ENCODE data around the gene FAM227B.
"Not testable (repeated sequence)": the region's sequence is repeated elsewhere in the genome, so short reads cannot be mapped to it uniquely, and the experiment has no call there.

Gene FAM227B

DNA sequence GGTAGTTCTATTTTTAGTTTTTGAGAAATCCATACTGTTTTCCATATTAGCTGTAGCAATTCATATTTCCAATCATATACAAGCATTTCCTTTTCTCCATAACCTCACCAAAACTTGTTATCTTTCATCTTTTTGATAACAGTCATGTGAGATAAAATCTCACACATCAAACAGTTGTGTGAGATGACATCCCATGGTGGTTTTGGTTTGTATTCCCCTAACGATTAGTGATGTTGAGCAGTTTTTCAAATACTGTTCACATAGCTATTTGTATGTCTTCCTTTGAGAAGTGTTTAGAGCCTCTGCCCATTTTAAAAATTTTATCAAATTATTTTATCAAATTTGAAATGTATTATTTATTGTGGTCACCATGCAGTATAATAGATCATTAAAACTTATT, 50.4 kb downstream of the FAM227B start:
- H3K27ac ChIP-seq, result no peak overlapping the region
- TF ChIP-seq, protein P1, sequence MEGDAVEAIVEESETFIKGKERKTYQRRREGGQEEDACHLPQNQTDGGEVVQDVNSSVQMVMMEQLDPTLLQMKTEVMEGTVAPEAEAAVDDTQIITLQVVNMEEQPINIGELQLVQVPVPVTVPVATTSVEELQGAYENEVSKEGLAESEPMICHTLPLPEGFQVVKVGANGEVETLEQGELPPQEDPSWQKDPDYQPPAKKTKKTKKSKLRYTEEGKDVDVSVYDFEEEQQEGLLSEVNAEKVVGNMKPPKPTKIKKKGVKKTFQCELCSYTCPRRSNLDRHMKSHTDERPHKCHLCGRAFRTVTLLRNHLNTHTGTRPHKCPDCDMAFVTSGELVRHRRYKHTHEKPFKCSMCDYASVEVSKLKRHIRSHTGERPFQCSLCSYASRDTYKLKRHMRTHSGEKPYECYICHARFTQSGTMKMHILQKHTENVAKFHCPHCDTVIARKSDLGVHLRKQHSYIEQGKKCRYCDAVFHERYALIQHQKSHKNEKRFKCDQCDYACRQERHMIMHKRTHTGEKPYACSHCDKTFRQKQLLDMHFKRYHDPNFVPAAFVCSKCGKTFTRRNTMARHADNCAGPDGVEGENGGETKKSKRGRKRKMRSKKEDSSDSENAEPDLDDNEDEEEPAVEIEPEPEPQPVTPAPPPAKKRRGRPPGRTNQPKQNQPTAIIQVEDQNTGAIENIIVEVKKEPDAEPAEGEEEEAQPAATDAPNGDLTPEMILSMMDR (conservative IDR thresholded peaks at IDR 0.05), result no peak

DNA sequence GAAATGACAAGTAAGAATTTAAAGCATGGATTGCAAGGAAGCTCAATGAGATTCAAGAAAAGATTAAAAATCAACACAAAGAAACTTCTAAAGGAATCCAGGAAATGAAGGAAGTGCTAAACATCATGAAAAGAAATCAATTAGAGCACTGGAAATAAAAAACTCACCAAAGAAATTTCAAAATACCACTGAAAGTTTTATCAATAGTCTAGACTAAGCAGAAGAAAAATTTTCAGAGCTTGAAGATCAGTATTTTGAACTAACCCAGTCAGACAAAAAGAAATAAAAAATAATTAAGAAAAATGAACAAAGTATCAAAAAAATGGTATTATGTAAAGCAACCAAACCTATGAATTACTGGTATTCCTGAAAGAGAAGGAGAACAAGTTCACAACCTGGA, 60.6 kb downstream of the FAM227B start:
- TF ChIP-seq, protein P1 (conservative IDR thresholded peaks at IDR 0.05), result no peak
- H3K27ac ChIP-seq, result no peak overlapping the region

DNA sequence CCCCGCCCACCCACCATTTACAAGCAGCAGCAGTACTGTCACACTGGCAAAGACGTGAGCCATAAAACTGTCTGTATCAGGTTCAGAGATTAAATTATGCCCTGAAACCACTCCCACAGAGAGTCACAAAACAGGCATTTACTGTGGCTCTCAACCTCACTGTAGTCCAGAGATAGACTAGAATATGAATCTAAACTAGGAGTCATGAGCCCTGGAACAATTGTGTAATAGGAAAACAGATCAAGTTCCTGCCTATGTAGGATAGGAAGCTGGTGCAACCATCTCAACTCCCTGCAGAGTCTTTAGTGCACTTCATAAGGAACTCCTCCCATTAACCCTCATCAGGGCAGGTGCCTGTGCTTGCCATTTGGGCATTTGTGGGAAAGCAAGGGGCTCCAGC, 61.7 kb downstream of the FAM227B start:
- H3K27ac ChIP-seq, result no peak overlapping the region
- TF ChIP-seq, protein P1 (conservative IDR thresholded peaks at IDR 0.05), result no peak

DNA sequence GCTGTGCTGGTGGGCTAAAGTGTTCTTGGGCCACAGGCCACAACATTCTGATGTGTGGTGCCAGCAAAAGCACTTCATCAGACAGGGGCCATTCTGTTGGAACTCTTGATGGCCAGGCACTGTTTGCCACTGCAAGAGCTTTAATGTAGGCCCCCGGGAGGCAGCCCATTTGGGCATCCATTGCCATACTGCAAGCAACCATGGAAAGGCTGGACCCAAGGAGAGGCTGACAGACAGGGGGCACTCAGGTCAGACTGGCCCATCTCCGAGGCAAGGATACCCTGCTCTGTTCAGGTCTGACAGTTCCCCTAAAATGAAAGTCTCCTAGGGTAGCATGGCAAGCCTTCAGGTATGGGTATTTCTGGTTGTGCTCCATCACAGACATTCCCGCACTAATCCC, 64.2 kb downstream of the FAM227B start:
- TF ChIP-seq, protein P1 (conservative IDR thresholded peaks at IDR 0.05), result no peak
- no peak overlapping the region for H3K27ac ChIP-seq

DNA sequence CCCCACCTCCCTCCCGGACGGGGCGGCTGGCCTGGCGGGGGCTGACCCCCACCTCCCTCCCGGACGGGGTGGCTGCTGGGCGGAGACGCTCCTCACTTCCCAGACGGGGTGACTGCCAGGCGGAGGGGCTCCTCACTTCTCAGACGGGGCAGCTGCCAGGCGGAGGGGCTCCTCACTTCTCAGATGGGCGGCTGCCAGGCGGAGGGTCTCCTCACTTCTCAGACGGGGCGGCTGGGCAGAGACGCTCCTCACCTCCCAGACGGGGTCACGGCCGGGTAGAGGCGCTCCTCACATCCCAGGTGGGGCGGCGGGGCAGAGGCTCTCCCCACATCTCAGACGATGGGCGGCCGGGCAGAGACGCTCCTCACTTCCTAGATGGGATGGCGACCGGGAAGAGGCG, 70.3 kb downstream of the FAM227B start:
- not testable (repeated sequence) for H3K27ac ChIP-seq

DNA sequence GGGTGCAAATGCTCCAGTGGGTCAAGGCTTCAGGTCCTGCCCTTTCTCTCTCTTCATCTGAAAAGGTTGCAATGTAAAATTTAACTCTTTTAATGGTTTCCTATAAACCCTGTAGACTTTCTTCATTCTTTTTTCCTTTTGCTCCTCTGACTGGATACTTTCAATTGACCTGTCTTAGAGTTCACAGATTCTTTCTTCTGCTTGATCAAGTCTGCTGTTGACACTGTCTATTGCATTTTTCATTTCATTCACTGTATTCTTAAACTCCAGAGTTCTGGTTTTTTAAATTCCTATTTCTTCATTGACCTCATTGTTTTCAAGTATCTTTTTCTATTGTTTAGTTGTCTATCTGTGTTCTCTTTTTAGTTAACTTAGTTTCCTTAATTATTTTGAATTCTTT, 82.1 kb downstream of the FAM227B start:
- no peak overlapping the region for H3K27ac ChIP-seq
- TF ChIP-seq, protein P1 (conservative IDR thresholded peaks at IDR 0.05), result no peak

DNA sequence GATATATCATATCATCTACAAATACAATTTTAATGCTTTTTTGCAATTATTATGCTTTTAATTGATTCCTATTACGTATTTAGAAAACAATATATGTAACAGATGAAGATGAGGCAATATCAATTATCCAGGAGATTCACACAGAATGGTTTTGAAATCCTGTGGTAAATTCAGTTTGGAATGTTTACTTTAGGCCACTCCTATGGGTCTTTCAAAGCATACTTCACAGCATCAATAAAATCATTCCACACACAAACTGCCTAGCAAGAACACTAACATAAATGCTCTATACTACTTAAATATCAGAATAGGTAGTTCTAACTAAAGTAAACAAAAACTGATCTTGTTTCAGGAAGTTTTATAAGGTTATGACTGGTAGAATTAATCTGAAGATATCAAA, 90.5 kb downstream of the FAM227B start:
- TF ChIP-seq, protein P1 (conservative IDR thresholded peaks at IDR 0.05), result no peak
- H3K27ac ChIP-seq, result no peak overlapping the region

DNA sequence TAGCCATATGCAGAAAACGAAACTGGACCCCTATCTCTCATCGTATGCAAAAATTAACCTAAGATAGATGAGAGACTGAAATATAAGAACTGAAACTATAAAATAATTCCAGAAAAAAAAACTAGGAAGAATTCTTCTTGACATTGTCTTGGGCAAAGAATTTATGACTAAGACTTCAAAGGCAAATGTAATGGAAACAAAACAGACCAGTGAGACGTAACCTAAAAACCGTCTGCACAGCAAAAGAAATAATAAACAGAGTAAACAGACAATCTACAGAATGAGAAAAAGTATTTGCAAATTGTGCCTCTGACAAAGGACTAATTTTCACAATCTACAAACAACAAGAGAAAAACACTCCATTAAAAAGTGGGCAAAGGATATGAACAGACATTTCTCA, 92.3 kb downstream of the FAM227B start:
- TF ChIP-seq, protein P1 (conservative IDR thresholded peaks at IDR 0.05), result no peak

More for the DNA sequence above, 92.3 kb downstream of the FAM227B start:
- H3K27ac ChIP-seq, result no peak overlapping the region

Data from VCaP (cell line).